NCI-H526 (cell line): ENCODE measurements around the gene ZP3.
"Not testable (repeated sequence)": the region's sequence is repeated elsewhere in the genome, so short reads cannot be mapped to it uniquely, and the experiment has no call there.

Experiments
- DNase-seq, 2 experiments: peaks; one replicate each; lab custom pipeline; 2025; lab: John Stamatoyannopoulos, UW

The ZP3 gene

DNA sequence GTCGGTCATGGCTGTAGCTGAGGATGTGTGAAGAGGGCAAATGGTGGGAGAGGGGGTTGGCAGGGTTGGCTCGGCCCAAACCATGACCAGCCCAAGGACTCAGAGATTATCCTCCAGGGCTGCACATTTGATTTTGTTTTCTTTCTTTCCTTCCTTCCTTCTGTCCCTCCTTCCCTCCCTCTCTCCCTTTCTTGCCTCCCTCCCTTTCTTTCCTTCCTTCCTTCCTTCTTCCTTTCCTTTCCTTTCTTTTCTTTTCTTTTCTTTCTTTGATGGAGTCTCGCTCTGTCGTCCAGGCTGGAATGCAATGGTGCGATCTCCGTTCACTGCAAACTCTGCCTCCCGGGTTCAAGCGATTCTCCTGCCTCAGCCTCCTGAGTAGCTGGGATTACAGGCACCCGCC, 19.0 kb upstream of the ZP3 start:
- no peak for DNase-seq

DNA sequence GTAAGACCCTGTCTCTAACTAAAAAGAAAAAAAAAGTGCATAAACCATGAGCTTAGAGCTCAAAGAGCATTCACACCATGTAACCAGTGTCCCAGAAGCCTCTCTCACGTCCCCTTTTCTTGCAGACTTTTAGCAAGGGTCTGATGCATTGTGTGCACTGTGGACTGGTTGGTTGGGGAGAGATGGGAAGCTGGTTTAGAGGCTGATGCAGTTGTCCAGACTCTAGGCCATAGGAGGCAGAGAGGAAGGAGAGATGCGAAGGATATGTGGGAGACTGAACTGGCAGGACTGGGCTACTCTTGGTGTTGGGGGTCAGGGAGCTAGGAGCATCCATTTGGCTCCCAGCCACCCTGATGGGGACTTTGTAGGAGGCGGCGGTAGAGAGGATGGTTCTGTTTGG, 17.0 kb upstream of the ZP3 start:
- no peak for DNase-seq

DNA sequence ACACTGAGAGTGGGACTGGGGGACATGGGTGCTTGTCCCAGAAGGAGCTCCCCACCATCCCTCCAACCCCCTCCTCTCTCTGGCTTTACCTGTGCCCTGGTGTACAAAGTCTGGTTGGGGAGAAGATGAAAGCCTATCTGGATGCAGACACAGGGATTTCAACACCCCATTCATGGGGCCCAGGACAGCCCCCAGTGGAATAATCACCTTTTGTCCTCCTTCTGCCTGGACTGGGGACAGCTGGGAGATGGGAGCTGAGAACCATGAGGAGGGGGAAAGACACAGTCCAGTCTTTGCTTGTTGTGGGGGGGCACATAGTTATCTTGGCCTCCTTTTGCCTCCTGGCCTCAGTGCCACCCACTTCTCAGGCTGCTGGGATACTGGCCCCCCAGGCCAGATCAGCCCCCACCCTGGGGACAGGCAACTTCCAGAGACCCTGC, 16.6 kb upstream of the ZP3 start:
- DNase-seq = no peak

DNA sequence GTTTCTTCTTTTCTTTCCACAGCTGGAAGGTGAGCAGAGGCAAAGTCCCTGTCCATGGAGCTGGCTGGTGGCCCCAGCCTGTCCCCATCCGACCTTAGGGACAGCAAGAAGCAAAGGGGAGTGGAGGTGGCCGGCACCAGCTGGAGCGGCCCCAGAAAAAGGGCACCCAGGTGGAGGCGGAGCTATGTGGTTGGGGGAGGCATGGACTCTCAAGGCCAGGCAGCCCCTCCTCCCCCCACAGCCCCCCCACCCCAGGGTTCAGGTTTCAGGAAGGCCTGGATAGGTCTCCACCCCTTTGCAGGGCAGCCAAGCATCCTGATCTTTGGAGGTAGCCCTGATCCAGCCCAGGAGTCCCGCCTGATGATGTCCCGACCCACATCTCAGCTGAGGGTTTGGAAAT, 15.2 kb upstream of the ZP3 start, which contains the start of gene SSC4D:
SSC4D (minus strand) TSS at position 161 of the 400 bp plus-strand sequence. CDS start 5,258 bp downstream, outside the sequence.
- no peak for DNase-seq

DNA sequence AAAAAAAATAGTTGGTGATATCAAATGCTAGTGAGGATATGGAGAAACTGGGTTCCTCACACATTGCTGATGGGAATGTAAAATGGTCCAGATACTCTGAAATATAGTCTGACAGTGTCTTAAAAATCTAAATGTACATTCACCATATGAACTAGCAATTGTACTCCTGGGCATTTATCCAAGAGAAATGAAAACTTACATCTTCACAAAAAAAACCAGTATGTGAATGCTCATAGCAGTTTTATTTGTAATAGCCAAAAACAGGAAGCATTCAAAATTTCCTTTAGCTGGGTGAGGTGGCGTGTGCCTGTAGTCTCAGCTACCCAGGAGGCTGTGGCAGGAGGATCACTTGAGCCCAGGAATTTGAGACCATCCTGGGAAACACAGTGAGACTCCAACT, 13.1 kb upstream of the ZP3 start:
- no peak for DNase-seq

DNA sequence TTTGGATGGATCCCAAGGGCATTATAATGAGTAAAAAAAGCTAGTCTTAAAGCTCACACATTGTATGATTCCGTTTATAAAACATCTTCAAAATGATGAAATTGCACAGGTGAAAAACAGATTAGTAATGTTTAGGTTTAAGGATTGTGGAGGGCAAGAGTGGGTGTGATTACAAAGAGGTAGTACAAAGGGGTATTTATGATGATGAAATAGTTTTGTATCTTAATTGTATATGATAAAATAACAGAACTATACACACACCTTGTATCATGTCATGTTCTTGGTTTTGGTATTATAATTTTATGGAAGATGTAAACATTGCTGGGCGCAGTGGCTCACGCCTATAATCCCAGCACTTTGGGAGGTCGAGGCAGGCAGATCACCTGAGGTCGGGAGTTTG, 12.5 kb upstream of the ZP3 start:
- DNase-seq = no peak

DNA sequence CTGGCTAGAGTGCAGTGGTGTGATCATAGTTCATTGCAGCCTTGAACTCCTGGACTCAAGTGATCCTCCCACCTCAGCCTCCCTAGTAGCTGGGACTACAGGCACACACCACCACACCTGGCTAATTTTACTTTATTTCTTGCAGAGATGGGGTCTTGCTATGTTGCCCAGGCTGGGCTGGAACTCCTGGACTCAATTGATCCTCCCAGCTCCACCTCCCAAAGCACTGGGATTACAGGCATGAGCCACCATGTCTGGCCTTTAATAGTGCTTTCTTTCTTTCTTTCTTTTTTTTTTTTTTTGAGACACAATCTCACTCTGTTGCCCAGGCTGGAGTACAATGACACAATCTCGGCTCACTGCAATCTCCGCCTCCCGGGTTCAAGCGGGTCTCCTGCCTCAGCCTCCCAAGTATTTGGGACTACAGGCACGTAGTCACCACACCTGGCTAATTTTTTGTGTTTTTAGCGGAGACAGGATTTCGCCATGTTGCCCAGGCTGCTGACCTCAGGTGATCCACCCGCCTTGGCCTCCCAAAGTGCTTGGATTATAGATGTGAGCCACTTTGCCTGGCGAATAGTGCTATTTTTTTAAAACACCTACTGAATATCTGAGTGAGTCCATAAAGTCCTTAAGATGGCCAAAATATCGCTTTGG, 7.0 kb upstream of the ZP3 start:
- DNase-seq = not testable (repeated sequence)

DNA sequence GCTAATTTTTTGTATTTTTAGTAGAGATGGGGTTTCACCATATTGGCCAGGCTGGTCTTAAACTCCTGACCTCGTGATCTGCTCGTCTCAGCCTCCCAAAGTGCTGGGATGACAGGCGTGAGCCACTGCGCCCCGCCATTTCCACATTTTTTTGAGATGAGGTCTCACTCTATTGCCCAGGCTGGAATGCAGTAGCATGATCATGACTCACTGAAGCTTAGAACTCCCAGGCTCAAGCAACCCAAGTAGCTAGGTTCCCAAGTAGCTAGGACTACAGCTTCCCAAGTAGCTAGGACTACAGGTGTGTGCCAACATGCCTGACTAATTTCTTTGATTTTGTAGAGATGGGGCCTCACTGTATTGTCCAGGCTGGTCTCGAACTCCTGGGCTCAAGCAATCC, 3.7 kb upstream of the ZP3 start:
- not testable (repeated sequence) for DNase-seq

DNA sequence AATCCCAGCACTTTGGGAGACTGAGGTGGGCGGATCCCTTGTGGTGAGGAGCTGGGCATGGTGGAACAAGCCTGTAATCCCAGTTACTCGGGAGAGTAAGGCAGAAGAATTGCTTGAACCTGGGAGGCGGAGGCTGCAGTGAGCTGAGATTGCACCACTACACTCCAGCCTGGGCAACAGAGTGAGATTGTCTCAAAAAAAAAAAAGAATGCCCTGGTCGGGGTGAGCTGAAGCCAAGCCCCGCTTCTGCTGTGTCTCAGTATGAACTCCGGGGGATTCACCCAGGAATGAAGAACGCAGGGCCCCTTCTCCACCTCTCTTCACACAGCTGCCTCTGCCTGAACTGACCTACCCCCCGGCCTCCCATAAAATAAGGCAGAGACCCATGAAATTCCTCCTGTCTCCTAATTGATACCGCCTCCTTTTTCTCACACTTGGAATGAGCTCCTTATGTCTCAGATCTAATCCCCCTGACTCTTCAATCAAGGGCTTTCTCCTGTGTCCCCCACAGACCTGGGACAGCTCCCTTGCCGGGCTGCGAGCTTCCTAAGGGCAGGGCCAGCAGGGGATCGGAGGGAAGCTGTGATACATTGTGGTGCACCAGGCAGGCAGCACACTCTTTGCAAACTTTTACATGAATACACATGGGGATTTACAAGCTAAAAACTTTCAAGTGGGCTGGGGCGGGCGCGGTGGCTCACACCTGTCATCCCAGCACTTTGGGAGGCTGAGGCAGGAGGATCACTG, 911 bp upstream of the ZP3 start:
- no peak for DNase-seq

DNA sequence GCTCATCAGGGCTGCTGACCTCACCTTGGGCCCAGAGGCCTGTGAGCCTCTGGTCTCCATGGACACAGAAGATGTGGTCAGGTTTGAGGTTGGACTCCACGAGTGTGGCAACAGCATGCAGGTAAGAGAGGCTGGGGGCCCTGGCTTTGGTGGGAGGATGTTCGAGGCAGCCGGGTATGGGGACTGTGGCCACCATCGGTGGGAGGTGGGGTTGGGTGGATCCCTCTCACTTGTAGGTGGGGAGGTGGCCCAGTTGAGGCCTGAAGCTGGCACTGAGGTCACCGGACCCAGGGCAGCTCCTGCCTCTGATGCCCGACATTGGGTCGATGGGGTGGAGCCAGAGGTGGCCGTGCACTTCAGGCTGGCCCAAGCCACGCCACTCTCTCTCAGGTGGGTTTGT, 406 bp downstream of the ZP3 start:
- DNase-seq = no peak

DNA sequence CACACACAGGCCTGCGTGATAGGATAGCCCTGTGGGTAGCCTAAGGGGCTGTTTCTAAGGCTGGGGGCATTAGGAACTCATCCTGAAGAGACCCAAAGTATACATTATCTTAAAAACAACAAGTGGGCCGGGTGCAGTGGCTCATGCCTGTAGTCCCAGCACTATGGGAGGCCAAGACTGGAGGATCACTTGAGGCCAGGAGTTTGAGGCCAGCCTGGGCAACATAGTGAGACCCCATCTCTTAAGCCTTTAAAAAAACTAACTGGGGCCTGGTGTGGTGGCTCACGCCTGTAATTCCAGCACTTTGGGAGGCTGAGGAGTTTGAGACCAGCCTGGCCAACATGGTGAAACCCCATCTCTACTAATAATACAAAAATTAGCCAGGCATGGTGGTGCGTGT, 808 bp downstream of the ZP3 start:
- not testable (repeated sequence) for DNase-seq

DNA sequence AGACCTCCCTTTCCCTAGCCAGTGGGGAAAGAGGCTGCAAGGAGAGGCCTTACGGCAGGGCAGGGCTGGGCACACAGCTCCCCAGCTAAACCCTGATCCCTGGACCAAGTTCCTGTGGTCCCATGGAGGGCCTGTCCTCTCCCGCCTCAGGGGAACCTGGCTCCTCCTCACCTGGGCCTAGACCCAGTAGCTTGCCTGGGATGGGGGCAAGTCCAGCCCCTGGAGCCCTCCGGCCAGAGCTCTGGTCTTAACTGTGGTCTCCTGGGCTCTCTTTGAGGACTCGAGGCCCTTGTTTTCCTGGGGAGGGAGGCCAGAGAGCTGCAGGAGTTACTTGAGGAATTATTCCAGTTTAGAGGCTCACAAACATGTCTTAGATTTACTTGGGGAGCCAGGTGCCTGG, 1.5 kb downstream of the ZP3 start:
- no peak for DNase-seq

DNA sequence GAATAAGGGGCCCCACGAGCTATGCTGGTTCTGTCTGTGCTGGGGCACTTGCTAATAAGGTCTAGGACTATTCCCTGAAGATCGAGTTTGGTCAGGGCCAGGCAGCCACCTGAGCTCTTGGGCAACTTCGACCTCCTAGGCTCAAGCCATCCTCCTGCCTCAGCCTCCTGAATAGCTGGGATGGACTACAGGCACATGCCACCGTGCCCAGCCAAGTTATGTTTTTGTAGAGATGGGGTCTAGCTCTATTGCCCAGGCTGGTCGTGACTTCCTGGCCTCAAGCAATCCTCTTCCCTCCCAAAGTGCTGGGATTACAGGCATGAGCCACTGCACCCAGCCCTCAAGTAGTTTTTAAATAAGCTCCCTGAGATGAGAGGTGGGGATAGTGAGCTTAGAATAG, 2.9 kb downstream of the ZP3 start:
- no peak for DNase-seq

DNA sequence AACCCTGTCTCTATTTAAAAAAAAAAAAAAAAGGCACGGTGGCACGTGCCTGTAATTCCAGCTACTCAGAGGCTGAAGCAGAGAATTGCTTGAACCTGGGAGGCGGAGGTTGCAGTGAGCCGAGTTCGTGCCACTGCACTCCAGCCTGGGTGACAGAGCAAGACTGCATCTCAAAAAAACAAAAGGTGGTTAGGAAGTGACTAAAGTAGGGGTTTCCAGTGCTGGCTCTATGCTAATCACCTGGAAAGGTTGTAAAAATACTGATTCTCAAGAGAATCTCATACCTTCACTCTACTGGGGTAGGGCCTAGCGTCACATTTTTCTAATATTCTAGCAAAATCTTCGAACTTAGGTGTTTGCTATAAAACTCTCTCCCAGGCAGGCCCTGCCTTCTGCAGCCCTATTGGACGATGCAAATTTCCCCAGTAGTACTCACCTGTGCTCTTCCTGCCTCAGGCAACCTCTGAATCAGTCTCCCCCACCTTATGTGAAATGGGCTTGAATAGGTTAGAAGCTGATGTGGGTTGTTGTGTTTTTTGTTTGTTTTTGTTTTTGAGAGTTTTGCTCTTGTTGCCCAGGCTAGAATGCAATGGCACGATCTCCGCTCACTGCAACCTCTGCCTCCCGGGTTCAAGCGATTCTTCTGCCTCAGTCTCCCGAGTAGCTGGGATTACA, 3.5 kb downstream of the ZP3 start:
- peak in 1 of 2 experiments; percentile 26 for DNase-seq

DNA sequence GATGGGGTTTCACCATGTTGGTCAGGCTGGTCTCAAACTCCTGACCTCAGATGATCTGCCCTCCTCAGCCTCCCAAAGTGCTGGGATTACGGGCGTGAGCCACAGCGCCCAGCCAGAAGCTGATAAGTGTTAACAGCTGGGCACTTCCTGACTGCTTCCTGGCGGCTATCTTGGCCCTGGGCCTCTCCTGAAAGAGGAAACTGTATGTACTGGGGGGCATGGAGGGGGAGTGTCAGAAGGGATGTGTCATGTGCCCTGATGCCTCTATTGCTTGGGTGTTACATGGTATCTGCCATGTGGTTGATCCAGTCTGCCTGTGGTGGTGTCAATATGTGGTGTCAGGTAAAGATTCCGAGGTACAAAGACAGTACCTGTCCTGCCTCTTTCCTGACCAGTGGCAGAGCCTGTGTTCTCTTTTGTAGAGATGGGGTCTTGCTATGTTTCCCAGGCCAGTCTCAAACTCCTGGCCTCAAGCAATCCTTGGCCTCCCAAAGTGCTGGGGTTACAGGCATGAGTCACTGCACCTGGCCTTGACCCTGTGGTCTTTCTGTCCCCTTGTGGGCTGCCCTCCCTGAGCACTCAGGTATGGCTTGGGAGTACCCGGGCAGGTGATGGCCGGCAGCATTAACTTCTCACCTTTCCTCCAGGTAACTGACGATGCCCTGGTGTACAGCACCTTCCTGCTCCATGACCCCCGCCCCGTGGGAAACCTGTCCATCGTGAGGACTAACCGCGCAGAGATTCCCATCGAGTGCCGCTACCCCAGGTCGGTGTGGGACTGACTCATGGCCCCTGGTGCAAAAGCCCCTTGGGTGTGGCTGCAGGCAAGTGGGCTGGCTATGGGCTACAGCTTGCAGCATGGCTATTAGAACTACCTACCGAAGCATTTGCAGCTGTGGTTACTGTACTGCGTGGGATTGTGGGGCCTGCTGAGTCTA, 4.4 kb downstream of the ZP3 start:
- no peak for DNase-seq

DNA sequence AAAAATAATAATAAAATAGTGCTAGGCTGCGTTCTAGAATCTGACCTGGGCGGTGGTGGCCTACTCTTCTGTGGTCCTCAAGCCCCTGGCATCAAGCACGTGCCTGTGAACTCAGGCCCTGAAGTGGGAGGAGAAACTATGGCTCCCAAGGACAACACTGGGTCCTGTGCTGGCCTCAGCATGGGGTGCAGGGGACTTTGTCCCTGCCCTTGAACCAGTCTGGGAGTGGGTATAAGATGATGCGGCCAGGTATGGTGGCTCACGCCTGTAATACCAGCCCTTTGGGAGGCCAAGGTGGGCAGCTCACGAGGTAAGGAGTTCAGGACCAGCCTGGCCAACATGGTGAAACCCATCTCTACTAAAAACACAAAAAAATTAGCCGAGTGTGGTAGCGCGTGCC, 5.5 kb downstream of the ZP3 start:
- DNase-seq = no peak

DNA sequence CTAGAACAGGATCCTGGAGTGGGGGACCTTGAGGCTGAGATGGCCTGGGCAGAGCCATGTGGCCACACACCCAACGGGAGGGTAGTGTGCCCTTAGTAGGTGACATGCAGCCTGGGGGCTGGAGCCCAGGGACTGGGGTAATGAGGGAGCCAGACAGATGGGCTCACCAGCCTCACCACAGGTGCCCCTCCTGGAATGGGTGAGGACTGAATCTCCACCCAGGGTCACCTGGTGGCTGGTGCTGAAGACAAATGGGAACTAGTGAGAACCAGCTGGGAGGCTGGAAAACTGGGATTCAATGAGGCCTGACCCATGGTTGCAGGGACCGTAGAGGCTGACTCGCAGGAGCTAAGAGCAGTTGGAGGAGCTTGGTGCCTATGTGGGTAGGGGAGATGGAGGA, 6.1 kb downstream of the ZP3 start:
- no peak for DNase-seq

DNA sequence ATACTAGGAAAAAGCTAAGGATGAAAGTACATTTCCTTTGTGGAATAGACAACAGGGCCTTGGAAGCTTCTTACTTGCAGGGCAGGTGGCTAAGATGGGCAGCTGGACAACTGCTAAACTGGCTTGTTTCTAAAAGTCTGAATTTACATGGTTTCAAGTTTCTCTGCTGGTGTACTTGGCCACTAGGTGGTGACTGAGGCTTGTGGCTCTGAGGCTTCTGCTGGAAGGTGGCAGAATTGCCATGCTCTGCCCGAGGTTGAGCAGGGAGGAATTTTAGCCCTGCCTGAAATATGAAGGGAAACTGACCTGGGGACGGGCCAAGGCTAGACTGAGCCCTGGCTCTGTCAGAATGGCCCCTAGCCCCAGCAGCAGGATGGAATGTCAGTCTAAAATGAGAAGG, 13.1 kb downstream of the ZP3 start:
- DNase-seq = peak; percentile 55 to 89

DNA sequence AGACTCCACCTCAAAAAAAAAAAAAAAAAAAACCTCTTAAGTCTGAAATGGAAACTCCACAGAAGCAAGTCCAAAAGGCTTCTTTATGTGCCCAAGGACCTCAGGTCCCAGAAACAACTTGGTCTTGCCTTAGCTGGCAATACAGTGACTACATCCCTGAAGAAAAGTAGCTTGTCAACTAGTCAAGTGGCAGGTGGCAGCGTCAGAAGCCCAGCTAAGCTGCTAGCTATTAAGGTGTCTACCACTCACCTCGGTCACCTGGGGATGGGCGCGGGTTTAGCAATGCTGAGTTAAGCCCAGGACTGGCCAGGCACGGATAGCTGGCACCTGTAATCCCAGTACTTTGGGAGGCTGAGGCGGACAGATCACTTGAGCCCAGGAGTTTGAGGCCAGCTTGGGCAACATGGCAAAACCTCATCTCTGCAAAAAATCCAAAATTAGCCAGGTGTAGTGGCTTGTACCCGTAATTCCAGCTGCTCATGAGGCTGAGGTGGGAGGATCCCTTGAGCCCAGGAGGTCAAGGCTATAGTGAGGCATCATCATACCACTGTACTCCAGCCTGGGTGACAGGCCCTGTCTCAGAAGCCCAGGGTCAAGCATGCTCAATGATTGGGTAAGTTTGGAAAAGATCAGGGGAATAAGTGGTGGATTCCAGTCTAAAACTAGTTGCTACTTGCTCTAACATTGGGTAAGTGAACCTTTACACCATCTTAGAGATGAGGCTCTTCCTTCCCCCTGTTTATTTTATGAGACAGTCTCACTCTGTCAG, 14.6 kb downstream of the ZP3 start:
- DNase-seq = not testable (repeated sequence)

DNA sequence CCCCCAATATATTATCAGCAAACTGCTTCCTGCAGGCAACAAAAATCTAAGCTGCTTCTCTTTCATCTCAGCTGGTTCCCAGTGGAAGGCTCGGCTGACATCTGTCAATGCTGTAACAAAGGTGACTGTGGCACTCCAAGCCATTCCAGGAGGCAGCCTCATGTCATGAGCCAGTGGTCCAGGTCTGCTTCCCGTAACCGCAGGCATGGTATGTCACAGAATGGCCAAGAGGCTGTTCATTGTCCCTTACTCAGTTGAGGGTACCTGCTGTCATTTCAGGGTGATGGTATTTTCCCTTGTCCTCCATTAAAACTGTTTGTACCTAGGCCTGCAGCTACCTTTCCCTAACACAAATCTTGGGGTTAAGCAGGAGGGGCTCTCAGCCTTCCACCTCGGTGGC, 15.7 kb downstream of the ZP3 start:
- not testable (repeated sequence) for DNase-seq

DNA sequence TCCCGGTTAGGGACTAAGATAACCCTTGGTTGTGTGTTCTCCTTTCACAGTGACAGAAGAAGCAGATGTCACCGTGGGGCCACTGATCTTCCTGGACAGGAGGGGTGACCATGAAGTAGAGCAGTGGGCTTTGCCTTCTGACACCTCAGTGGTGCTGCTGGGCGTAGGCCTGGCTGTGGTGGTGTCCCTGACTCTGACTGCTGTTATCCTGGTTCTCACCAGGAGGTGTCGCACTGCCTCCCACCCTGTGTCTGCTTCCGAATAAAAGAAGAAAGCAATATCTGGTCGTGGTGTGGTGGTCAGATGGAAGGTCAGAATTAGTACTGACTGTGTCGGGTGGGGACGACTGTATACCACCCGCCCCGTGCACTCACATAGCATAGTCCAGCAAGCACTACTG, 17.0 kb downstream of the ZP3 start:
- not testable (repeated sequence) for DNase-seq
